Right cardiac atrium (tissue), 5 donors: ENCODE data around the gene OR10H5. TPM values are rescaled to one million over a fixed set of nuclear protein-coding genes. Genes with fewer than 3 reads are reported as not detected.
"Not testable (repeated sequence)": the region's sequence is repeated elsewhere in the genome, so short reads cannot be mapped to it uniquely, and the experiment has no call there.

Experiments
- ATAC-seq, 2 donors: fragments of 200-7000 bp; cut with Tn5 transposase; one replicate each; pipeline versions ENCODE4 v1.8.0 to v1.9.1; 2020; ENCODE audit warnings: moderate library complexity in 2 of 2, mild to moderate bottlenecking in 1 of 2
- DNase-seq, 3 donors: peaks; one replicate each; pipeline ENCODE4 v3.0.0-alpha.2; 2020
- H3K27ac ChIP-seq: one replicate; pipeline ENCODE4 v1.5.1; 2013; ENCODE audit warnings: mild to moderate bottlenecking, low read length, control low read depth, moderate library complexity
- H3K27me3 ChIP-seq: one replicate; pipeline ENCODE4 v1.6.1; 2013; ENCODE audit not compliant: control insufficient read depth, insufficient read depth
- H3K4me1 ChIP-seq: one replicate; pipeline ENCODE4 v1.6.1; 2013; ENCODE audit warnings: low read length; ENCODE audit not compliant: control insufficient read depth, insufficient read depth
- H3K4me3 ChIP-seq: one replicate; pipeline ENCODE4 v1.5.1; 2013; ENCODE audit warnings: low read length, control low read depth
- H3K9me3 ChIP-seq: one replicate; pipeline ENCODE4 v1.6.1; 2013; ENCODE audit warnings: low read length; ENCODE audit not compliant: control insufficient read depth
- WGBS: extraction: QIAGEN DNeasy Blood & Tissue Kit; methylation state at CpG from one replicate; pipeline ENCODE4 v1.1.7; 2013; 5-methylcytosine and 5-hydroxymethylcytosine counted together
- intact Hi-C, 4 donors: fragments of 100-400 bp; cut with DNase I; formaldehyde crosslinking; loops; one replicate each; pipeline versions ENCODE4 v1.11.0 to v1.14.0; 2022 to 2023
- polyA plus RNA-seq: library from polyadenylated mRNA; stranded (reverse); fragments of 200-250 nt; gene quantifications from one replicate; pipeline ENCODE4 v1.2.3, GENCODE V29; 2013
- total RNA-seq, 4 donors: library from RNA; stranded (reverse); fragmentation: NEBNext Ultra II Directional; extraction: Animal tissue kit (Norgen Biotek cat#: 25700); gene quantifications; one replicate each; pipeline ENCODE4 v1.2.1, GENCODE V29; 2021
- donor health status: healthy with polysubstance abuse.
- donor health status: DM: no; HTN: yes; CAD: no.
- donor health status: DM: no; HTN: no; CAD: no.
- donor health status: DM: no; HTN: yes; CAD: no; lungs with severe emphysema.
- donor health status: DM: yes; HTN: yes; CAD: no.

OR10H5 gene
- total and polyA plus RNA-seq, 5 donors = not detected

- Histone ChIP-seq H3K27ac (no peak overlapping the region), H3K4me3 (no peak overlapping the region), H3K4me1 (peaks cover 9% of the 10 kb centered on the region), H3K27me3 (no peaks in the 10 kb centered on the region), H3K9me3 (no peaks in the 10 kb centered on the region)
- intact Hi-C loops = loop anchor here in 1 of 4 donors (5.0 kb wide), 1 partner anchor 105 kb away; the partner anchor contains the start of gene CYP4F12
- WGBS = 47% methylated on average over 9 of the region's 9 CpGs
- no peak for DNase-seq
- no peak for ATAC-seq
Observed at GRCh38 chr19:15776991-15777970, 10.2 kb upstream of the OR10H5 start.

DNA sequence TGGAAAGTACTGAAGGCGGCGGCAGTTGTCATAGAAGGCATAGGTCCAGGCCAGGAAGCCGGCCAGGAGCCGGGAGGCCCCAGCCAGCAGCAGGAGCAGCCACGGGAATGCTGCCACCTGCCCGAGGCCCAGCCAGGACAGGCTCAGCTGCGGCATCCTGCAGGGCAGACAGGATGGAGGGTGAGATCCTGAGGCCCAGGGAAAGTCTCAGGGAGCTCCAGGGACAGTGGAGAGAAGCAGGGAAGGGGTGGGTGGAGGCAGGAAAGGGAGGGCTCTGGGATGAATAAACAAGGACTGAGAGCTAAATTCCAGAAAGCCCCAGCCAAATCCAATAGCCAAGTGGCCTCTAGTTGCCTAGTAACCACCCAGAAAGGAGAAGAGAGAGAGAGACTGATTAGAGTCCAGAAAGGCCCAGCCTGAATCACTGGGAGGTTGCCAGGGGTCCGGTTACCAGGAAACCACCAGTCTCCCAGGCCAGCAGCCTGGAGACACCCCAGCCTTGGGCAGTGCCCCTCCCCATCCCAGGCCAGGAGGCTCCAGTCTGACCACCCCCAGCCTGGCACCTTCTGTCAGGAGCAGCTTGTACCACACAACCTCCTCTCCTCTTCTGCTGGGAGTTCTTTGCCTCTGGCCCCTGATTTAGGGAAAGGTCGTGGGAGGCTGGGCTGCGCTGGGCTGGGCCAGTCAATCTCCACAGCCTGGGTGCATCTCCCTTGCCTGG, 7.5 kb upstream of the OR10H5 start:
- no peak overlapping the region for H3K4me3 ChIP-seq
- WGBS = 22% methylated on average over 10 of the region's 10 CpGs

DNA sequence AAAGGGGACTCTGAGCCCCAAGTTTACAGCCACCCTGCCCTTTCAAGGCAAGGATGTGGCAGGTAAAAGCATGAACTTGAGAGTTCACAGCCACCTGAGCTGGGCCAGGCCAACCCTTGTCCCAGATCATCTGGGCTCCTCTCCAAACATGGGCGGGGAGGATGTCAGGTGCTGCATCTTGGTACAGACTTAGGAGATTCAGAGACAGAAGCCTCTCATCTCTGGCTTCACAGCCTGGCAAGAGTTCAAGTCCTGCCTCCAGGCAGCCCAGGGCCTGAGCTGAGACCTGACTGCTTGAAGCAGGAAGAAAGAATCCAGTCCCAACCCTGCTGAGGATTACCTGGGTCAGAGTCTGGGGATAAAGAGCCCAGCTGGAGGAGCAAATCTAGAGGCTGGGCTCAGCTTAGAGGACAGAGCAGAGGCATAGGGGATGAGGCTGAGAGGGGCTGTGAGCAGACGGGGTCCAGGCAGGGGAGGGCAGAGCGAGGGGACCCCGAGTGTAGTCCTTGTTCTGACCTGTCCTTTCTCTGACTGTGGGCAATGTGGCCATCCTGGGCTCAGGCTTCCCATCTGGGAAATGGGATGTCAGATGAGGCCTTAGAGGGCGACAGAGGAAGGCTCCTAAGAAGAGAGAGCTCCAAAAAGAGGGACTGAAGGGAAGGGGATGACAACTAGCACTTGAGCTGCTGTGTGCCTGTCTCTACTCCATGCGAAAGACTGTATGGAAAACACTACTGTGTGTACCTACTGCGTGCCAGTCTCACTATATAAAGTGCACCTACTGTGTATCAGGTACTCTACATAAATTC, 6.6 kb upstream of the OR10H5 start:
- ATAC-seq = peak in 1 of 2 donors; percentile 7
- peak; percentile 26 to 67 (median 43) for DNase-seq
- Histone ChIP-seq H3K4me3 (no peak overlapping the region), H3K4me1 (peaks cover 9% of the 10 kb centered on the region), H3K27ac (peak overlapping the region; percentile 17), H3K9me3 (no peaks in the 10 kb centered on the region), H3K27me3 (no peaks in the 10 kb centered on the region)
- WGBS = 87% methylated on average over 7 of the region's 7 CpGs
- intact Hi-C loops = no loop called here

More for the DNA sequence above, 7.5 kb upstream of the OR10H5 start:
- peak; percentile 87 to 95 (median 93) for DNase-seq
- no peaks in the 10 kb centered on the region for H3K9me3 ChIP-seq
- peak overlapping the region; percentile 68 for H3K27ac ChIP-seq
- intact Hi-C loops = loop anchor here in 1 of 4 donors (5.0 kb wide), 1 partner anchor 108 kb away; the partner anchor contains the start of gene CYP4F12
- ATAC-seq = peak; percentile 95 to 98
- H3K27me3 ChIP-seq = no peaks in the 10 kb centered on the region
- peaks cover 9% of the 10 kb centered on the region for H3K4me1 ChIP-seq

DNA sequence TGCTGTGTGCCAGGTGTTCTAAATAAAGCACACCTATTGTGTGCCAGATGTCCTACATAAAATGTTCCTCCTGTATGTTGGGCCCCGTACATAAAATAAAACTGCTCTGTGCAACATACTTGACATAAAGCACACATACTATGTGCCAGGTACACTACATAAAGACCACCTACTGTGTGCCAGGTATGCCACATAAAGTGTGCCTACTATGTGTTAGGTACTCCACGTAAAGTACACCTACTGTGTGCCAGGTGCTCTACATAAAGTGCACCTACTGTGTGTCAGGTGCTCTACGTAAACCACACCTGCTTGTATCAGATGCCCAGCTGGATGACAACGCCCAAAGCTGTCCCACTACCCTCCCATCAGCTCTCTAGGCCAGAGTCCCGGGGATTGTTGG, 5.8 kb upstream of the OR10H5 start:
- no peak for DNase-seq
- no peak overlapping the region for H3K27ac ChIP-seq
- no peaks in the 10 kb centered on the region for H3K27me3 ChIP-seq
- peaks cover 9% of the 10 kb centered on the region for H3K4me1 ChIP-seq
- WGBS = 87% methylated on average over 5 of the region's 5 CpGs
- ATAC-seq = no peak
- no peak overlapping the region for H3K4me3 ChIP-seq
- no peaks in the 10 kb centered on the region for H3K9me3 ChIP-seq
- intact Hi-C loops = no loop called here

GRCh38 chr19:15782211-15782610, 5.2 kb upstream of the OR10H5 start:
- 70% methylated on average over 3 of the region's 3 CpGs for WGBS
- DNase-seq = no peak
- H3K4me1 ChIP-seq = peaks cover 9% of the 10 kb centered on the region
- no peaks in the 10 kb centered on the region for H3K9me3 ChIP-seq
- intact Hi-C loops = no loop called here
- H3K27me3 ChIP-seq = no peaks in the 10 kb centered on the region
- no peak overlapping the region for H3K4me3 ChIP-seq
- H3K27ac ChIP-seq = no peak overlapping the region
- ATAC-seq = no peak

DNA sequence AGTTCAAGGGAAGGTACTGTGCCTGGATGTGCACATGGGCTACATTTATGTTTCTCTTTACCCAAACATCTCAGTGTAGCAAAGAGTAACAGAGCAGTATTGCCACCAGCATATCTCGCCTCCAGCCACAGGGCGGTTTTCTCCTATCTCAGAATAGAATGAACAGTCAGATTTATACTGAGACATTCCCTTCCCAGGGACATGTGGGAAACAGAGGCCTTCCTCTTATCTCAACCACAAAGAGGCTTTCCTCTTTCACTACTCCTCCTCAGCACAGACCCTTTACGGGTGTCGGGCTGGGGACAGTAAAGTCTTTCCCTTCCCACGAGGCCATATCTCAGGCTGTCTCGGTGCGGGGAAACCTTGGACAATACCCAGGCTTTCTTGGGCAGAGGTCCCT, 4.6 kb upstream of the OR10H5 start:
- H3K27me3 ChIP-seq, H3K4me3 ChIP-seq, H3K27ac ChIP-seq, H3K4me1 ChIP-seq, DNase-seq, intact Hi-C loops, ATAC-seq, H3K9me3 ChIP-seq: not testable (repeated sequence)
- WGBS = 33% methylated on average over 7 of the region's 7 CpGs

GRCh38 chr19:15788594-15789270, 1.3 kb downstream of the OR10H5 start:
- no peak for DNase-seq
- no peaks in the 10 kb centered on the region for H3K27me3 ChIP-seq
- no peak for ATAC-seq
- intact Hi-C loops = no loop called here
- no peaks in the 10 kb centered on the region for H3K9me3 ChIP-seq
- no peak overlapping the region for H3K27ac ChIP-seq
- no peaks in the 10 kb centered on the region for H3K4me1 ChIP-seq
- 77% methylated on average over 4 of the region's 4 CpGs for WGBS
- H3K4me3 ChIP-seq = no peak overlapping the region

DNA sequence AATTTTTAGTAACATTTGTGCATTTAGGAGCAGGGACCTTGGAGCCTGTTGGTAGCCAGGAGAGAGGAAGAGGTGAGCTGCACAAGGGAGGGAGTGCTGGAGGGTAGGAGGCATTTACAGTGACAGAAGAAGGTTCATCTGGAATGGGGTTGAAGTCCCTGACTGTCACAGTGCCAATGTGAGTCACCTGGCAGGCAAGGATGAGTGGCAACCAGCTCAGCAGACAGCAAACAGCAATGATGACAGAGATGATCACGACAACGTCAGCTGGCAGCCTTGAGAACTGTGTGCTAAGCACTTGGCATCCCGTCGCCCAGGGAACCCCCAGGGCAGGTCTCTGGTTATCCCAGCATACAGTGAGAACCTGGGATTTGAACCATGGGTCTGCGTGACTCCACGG, 2.6 kb downstream of the OR10H5 start:
- intact Hi-C loops = no loop called here
- no peaks in the 10 kb centered on the region for H3K27me3 ChIP-seq
- no peaks in the 10 kb centered on the region for H3K4me1 ChIP-seq
- WGBS = 56% methylated on average over 6 of the region's 6 CpGs
- no peak for DNase-seq
- H3K27ac ChIP-seq = no peak overlapping the region
- H3K9me3 ChIP-seq = no peaks in the 10 kb centered on the region
- H3K4me3 ChIP-seq = no peak overlapping the region
- no peak for ATAC-seq

GRCh38 chr19:15794279-15794678, 6.8 kb downstream of the OR10H5 start:
- WGBS = 91% methylated on average over 18 of the region's 18 CpGs
- H3K27ac ChIP-seq, H3K4me1 ChIP-seq, H3K9me3 ChIP-seq, intact Hi-C loops, H3K4me3 ChIP-seq, ATAC-seq, DNase-seq, H3K27me3 ChIP-seq: not testable (repeated sequence)

DNA sequence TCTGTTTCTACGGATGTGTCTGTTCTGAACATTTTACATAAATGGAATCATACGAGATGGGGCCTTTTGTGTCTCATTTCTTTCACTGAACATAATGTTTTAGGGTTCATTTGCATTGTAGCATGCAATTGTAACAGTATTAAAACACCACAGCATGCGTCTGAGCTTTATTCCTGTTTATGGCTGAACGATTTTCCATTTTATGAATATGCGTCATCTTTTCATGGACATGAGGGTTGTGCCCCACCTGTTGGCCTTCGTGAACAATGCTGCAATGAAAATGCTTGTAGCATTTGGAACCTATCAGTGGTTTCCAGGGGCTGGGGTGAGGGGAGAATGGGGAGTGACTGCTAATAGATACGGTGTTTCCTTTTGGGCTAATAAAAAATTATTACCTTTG, 22.9 kb downstream of the OR10H5 start:
- intact Hi-C loops = loop anchor here in 2 of 4 donors (10.0 kb wide), 2 partner anchors 176 to 186 kb away; no protein-coding TSS in a partner anchor
- DNase-seq = peak in 1 of 3 donors; percentile 68
- 36% methylated on average over 7 of the region's 7 CpGs for WGBS
- ATAC-seq = no peak
- H3K4me3 ChIP-seq = no peak overlapping the region
- H3K4me1 ChIP-seq = no peaks in the 10 kb centered on the region
- no peak overlapping the region for H3K27ac ChIP-seq
- H3K27me3 ChIP-seq = no peaks in the 10 kb centered on the region
- H3K9me3 ChIP-seq = no peaks in the 10 kb centered on the region
